SKM-1 treated with dmso at 0.1 percent for 144 hours (cell line): ENCODE data around the gene DISP2.

Source experiments
- DNase-seq: peaks from one replicate; lab custom pipeline; 2025; ENCODE audit not compliant: unreplicated experiment; lab: John Stamatoyannopoulos, UW

DISP2 gene

DNA sequence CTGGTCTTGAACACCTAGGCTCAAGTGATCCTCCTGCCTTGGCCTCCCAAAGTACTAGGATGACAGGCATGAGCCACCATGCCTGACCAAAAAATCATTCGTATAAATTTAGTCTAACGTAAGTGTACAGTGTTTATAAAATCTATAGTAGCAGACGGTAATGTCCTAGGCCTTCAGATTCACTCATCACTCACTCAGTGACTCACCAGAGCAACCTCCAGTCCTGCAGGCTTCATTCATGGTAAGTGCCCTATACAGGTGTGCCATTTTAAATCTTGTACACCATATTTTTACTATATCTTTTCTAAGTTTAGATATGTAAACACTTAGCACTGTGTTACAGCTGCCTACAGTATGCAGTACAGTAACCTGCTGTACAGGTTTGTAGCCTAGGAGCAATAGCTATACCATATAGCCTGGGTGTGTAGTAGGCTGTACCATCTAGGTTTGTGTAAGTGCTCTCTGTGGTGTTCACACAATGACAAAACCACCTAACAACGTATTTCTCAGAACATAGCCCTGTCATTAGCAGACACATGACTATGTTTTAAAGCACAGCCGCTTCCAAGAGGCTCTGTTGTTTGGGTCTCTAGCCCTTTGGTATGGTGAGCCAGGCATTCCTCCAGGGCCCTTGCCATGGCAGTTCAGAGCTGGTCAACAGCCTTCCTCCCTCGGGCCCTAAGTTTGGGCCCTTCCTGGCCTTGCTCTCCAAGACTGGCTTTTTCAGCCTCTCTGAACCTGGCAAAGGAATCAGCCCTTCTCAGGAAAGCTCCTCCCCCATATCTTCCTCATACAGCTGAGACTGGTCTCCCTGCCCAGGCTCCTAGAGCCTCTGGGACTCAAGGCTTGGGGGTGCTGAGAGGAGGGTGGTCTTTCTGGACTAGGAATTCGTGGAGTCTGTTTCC, 15.4 kb upstream of the DISP2 start:
- no peak for DNase-seq

DNA sequence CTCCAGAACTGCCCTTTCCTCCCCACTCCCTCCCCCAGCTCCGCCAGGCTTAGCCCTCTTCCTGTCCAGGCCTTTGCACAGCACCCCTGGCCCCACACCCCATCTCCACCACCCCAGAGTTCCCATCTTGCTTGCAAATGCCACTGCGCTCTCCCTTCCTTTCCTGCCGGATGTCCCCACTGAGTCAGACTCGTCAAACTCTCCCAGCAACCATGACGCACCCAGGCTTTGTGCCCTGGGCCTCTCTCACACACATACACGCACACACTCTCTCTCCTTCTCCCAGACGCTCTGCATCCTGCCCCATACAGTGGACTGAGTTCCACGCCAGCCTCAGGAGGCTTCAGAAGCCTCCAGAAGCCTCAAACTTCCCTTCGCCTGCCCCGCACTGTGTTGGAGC, 14.5 kb upstream of the DISP2 start:
- no peak for DNase-seq

DNA sequence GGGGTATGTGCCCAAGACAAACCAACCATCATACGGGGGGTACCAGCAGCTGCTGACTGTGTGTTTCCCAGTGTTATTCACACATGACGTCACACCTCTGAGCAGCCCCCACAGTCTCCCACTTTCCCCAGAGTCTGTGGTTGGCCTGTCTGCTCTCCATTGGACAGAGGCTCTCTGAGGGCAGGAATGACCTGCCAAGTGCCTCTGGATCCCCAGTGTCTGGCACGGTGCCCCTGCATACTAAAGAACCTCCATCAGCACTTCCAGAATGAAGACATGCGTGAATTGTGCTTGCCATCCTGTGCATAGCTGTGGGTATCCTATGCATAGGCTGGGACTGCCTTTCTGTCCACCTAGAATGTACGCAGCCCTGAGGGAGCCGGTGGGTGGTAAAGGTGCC, 13.8 kb upstream of the DISP2 start:
- DNase-seq: no peak

DNA sequence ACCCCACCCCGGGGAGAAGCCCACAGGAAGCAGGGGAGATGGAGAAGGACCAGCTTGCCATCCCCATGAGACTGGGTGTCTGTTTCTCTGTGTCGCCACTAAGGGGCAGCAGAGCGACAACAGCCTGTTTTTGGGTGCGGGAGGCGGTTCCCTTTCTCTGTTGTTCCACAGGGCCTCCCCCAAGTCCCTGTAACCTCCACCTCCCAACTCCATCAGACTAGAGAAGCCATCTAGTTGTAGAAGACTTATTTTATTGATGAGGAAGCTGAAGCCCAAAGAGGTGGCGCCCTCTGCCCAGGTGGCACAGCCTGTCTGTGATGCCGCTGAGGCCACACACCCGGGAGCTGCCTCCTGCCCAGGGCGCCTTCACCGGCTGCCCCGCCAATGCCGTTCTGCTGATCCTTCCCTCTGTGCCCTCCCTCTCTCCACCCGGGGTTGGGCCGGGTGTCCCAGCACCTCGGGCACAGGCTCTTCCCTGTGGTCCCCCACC, 13.3 kb upstream of the DISP2 start:
- DNase-seq: peak; percentile 44

DNA sequence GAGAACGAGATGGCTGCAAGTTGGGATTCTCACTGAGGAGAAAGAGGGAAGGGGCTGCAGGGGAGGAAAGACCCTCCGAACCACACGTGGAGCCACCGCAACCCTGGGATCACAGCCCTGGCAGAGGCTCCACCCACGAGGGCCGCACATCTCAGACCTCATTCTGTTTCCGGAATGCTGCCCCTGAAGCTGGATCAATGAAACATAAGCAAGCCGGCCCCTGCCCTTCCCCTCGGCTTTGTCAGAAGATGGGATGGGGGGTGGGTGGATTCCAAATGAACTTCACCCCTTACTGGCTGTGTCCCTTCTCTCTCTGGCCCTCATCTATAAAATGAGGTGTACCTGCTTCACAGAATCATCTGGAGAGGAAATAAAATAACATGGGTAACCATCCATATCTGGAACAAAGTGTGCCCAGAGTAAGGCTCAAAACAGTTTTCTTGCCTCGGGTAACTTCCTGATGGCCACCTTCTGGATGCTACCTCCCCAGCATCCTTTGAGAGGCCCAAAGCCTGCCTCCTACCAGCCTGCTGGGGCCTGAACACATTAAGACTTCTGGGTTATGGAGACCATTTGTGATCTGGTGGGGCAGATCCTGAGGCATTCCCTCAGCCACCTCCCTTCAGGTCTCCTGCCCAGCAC, 12.7 kb upstream of the DISP2 start:
- DNase-seq: no peak

DNA sequence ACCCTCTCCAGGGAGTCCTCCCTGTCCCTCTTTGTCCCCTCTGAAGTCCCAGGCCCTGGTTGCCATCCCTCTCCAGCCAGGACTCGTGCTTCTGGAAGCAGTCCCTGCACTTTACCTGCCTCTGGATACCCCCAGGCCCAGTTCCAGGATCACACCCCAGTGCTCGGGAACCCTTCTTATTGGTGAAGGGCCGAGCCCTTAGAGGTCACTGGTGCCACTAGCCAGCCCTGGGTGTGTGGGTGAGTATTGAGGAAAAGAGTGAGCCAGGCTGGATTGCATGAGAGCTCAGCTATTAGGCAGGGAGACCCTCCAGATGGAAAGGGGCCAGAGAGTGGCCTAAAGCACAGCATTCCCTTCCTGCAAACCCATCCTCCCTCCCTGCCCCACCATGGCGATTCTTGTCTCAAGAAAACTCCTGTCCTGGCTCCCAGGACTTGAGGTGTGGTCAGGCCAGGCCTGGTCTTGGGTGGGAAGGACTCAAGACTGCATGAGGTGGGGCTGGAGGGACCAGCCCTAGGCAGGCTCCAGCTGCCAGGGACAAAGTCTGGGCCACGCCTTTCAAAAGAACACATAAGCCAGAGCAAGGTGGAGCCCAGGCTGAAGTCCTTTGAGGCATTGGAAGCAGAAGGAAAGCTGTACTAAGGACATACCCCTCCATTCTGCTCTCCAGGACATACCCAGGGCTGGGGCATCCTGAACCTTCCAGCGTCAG, 12.0 kb upstream of the DISP2 start:
- no peak for DNase-seq

DNA sequence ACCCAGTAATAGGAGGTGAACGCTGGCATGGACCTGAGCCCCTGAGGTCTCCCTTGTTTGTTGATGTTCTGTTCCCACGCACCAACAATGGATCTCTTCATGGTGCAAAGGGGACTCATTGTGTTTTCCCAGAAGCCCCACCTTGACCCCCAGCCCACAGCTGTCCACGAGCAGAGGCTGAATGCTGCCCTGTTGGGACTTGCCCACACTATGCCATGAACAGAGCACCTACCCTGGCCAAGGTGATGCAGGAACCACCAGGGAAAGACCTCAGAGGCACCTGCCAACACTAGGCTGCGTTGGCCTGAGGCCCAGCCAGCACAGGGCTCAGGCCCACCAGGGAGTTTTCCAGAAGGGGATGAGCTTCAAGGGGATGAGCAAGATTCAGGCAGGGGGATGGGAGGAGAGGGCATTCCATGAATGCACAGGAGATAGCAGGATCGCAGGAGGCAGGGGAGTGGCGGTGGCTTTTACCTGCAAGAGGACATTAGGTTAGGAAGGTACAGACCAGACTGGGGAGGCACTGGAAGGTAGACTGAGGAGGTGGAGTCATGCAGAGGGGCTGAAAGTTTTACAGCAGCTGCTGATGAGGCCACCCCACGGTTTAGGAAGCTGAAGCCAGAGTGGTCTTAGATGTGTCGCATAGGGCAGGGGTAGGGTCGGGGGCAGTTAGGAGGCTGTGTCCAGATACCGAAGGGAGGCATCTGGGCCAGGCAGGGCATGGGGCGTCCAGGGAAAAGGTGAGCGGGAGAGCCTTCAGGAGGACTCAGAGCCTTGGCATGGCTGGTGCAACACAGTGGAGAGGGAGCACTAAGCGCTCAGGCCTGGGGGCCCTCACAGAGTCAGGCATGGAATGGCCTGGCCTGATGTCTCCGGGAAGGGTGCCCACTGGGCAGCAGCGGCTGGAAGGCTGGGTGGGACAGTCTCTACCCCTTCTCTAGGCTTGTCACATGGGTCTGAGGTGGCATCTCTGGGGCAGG, 11.2 kb upstream of the DISP2 start:
- DNase-seq: no peak

DNA sequence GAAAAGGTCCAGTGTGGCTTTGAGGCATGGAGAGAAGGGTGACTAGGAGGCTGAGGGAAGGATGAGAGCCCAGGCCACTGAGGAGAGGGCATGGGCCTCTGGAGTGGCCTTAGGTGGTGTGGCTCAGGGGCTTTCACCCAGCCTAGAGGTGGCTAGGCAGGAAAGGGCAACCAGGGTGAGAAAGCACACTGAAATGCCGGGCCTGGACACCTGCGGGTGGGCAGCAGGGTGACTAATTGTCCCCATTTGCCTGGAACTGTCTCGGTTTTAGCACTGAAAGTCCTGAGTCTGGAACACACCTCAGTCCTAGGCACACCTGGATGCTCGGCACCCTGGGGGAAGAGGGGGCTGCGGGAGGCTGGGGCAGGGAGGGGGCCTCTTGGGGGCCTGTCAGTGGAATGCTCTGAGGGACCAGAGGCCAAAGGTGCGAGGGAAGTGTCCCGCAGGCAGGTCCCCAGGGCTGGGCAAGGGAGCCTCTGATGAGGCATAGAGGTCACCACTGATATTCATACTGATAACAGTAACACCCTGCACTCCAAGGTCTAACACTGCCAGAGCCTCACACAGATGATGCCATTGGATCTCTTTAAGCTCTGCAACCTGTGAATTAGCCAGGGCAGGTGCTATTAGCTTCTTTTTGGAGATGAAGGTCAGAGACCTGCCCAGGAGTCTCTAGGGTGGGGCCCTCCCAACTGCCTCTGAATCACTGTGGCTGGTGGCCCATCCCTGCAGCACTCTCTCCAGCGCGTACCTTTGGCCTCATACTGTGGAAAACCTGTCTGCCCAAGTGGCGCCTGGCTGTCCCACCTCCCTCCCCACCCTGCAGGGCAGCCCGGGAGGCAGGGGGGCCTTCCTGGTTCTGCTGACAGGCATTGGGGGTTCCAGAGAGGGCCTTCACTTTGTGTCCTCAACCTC, 10.2 kb upstream of the DISP2 start:
- no peak for DNase-seq

DNA sequence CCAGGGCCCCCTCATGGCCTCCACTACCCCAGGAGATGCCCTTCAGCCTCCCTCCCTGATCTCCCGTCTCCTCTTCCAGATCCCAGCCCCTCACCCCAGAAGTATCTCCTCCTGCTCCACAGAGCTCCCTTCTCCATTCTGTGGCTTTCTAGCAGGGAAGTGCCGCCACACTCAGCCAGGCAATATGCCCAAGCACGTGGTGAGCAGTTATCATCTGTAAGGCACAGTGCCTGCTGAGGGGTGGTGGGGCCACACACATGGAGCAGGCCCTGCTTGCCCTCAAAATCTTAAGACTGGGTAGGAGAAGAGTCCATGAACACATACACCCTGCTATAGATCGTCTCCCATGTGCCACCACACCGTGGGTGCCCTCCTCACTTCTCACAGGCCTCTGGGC, 9.5 kb upstream of the DISP2 start:
- DNase-seq: no peak

DNA sequence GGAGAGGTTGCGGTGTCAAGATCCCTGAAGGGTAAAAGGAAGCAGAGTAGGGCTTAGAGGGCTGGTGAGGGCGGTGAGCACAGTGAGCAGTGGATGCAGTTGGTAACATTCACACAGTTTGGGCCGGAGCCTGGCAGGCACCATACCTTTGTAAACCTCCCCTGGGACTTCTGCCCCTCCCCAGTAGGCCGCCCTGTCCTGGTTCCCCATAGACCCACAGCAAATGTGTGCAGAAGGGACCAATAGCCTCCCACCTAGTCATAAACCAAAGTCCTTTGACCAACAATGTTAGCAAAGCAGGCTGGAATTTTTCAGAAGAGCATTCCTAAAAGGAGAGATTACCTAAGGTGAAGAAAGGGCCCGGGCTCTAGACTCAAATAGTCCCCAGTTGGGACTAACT, 8.9 kb upstream of the DISP2 start:
- no peak for DNase-seq

DNA sequence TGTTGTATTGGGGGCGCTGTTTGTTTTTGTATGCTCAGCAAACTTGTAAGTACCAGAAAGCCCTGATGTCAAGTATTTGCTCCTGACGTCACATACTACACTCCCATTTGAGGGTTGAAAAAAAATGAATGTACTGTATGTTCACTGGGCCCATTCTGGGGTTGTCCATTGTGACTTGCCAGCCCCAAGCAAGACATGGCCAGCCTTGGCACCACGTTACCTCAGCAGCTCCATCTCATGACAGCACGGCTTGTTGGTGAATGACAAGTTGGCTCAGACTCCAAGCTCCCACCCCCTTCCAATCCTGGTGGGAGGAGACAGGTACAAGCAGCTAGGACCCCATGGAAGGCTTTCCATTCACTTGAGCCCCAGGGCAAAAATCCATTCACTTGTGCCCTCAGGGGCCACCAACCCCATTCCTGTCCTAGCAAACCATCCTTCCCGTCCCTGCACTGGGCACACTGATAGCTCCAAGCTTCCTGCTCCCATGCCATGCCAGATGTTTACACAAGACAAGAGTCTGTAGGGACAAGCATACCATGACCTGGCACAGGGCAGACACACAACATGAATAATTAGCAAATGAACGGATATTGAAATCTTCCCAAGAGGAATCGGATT, 5.6 kb upstream of the DISP2 start:
- DNase-seq: no peak

DNA sequence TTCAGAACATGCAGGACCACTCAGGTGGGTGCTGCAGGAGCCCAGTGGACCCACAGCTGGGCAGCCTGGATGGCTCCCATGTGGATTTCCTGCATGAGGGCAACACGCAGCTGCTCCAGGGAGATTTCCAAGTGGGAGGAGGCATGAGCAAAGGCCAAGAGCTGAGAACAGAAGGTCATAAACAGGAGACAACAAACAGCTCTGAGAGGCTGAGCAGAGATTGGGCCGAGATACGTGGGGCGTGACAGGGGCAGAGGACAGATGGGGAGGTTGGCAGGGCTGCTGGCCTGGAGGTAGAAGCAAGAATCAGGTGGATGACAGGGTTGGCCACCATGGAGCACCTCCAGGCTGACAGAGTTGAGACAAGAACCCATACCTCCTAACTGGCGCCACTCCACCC, 4.3 kb upstream of the DISP2 start:
- DNase-seq: no peak

DNA sequence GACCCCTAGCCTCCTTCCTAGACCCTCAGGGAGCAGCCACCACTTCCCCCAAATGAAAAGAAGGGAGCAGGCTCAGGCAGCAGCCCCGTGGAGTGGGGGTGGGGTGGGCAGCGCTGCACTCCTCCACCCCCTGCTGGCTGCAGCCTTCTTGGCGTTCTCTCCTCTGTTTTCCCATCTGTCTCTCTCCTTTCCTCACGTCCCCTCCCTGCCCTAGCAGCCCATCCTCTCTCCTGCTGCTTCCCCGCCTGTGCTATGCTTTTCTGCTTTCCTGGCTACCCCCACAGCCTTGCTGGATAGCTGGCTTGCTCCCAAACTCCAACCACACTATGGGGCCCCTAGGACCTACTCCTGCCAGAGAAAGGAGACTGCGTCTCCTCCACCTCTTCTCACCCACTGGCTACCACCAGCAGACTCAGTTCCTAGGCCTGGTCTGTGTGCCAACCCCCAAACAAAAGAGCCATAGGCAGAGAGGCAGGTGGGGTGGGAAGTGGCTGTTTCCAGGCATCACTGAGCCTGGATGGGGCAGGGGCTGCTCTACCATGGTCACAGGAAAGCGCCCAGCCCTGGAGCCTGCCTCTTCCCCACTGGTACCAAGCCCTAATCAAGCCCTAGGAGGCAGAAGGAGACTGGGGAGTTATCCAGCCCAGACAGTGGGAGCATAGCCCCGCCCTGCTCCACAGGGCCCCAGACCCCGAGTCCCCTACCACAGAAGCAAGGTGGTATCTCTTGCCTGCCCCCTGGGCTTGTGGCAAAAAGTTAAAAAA, 3.4 kb upstream of the DISP2 start:
- DNase-seq: peak; percentile 34

DNA sequence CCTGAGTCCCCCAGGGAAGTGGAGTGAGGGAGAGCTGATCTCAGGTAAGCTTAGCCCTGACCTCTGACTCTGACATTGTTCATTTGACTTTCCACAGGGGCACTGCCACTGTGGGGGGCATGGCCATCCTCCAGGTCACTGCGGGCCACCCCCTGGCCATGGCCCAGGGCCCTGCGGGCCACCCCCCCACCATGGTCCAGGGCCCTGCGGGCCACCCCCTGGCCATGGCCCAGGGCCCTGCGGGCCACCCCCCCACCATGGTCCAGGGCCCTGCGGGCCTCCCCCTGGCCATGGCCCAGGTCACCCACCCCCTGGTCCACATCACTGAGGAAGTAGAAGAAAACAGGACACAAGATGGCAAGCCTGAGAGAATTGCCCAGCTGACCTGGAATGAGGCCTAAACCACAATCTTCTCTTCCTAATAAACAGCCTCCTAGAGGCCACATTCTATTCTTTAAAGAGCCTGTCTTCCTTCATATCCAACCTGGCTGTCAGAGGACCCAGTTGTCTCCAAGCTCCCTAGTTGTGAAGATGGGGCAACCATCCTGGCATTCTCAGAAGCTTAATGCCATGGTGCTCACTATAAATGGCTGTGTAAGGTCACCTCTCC, 1.9 kb upstream of the DISP2 start:
- no peak for DNase-seq

DNA sequence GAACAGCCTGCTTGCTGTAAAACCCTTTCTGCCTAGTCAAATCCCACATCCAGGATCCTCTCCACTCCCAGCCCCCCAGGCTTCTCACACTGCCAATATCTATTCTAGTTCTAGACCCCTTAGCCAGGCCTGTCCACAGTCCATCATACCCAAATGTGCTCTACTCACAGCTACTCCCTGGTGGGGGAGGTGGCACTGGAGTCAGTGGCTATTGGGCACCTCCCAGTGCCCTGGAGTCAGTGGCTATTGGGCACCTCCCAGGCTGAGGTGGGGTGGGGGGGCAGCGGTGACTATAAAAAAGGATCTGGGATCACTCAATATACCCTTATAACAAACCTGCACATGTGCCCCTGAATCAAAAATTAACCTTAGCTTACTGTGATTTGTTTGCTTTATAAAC, 773 bp upstream of the DISP2 start:
- DNase-seq: no peak

DNA sequence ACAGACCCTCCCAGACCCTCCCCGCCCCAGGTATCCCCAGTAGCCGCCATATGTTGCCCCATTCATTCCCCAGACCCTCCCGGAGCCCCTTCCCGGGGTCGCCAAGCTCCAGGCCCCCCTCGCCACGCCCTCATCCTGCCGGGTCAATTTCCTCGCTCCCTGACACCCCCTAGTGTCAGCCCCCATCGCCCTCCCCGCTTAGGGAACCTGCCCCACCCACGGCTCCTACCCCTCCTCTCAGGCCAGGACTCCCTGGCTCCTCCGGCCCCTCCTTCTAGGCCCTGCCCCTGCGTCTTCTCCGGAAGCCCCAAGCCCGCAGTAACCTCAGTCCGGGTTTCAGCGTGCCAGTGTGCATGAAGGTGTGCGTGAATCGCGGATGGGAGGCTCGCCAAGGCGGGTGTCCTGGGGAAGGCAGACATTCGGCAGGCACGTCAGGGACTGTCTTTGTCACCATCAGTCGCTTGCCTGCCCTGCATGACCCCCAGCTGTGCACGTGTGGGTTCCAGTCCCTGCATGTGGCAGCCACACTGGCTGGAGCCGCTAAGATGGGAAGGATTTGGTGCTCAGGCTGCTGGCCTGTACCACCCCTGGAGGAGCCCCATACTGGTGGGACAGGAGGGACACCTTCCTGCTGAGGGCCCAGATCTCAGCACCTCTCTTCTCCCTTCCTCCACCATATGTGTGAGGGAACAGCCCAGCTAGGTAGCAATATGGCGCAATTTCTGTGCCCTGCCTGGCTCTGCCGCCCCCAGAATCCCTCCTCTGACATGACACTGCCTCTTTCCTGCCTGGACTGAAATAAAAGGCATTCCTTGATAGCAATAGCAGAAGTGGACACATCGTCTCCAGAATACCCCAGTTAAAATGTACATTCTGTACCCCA, 693 bp downstream of the DISP2 start:
- no peak for DNase-seq

DNA sequence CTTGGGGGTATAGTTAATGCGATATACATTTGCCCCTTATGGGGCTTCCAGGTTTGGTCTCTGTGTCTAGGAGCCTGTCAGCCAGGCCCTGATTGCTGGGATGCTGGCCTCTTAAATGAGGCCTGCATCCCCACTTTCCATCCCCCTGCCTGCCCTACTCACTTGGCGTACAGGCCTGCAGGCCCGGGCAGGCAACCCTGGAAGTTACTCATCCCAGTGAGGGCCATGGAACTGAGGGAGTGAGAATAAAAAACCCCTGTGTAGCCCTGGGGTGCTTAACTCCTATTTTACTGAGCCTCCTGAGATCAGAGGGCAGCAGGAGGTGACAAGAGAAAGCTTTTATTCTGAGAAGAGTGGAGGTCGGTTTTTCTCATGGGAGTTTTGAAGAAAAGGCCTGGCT, 2.0 kb downstream of the DISP2 start:
- no peak for DNase-seq
